ENCODE results near the gene ELAVL2. TPM values are rescaled to one million over a fixed set of nuclear protein-coding genes. Genes with fewer than 3 reads are reported as not detected.

ELAVL2 gene
- total RNA-seq, 1 donor from 2014 or later, result 0.51 TPM

DNA sequence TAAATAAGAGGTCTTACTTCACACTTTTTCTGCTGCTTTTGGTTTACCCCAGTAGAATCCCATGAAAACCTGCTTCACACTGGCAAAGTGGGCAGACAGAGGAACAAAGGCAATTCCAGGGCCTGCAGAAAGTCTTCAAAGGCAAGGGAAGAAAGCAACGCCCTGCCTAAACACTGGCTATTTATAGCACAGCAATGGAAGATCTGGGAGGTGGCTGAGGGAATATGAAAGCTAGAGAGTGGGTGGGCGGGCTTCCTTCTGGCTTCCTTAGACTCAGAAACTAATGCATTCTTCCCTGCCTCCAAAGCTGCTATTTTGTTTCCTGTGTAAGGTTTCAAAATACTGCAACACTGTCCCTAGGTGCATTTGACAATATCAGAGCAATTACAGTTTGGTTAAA lies 46.8 kb downstream of the ELAVL2 start:
- Mint-ChIP-seq H3K36me3 (ENCODE audit: unreplicated experiment) (no peaks in the 10 kb centered on the region), H3K27me3 (ENCODE audit: unreplicated experiment) (no peaks in the 10 kb centered on the region), H3K9me3 (ENCODE audit: unreplicated experiment) (no peaks in the 10 kb centered on the region), H3K4me1 (ENCODE audit: unreplicated experiment) (peaks cover 5% of the 10 kb centered on the region), H3K4me3 (ENCODE audit: unreplicated experiment) (no peak overlapping the region), H3K27ac (ENCODE audit: unreplicated experiment) (no peak overlapping the region)
- TF ChIP-seq, protein P1, sequence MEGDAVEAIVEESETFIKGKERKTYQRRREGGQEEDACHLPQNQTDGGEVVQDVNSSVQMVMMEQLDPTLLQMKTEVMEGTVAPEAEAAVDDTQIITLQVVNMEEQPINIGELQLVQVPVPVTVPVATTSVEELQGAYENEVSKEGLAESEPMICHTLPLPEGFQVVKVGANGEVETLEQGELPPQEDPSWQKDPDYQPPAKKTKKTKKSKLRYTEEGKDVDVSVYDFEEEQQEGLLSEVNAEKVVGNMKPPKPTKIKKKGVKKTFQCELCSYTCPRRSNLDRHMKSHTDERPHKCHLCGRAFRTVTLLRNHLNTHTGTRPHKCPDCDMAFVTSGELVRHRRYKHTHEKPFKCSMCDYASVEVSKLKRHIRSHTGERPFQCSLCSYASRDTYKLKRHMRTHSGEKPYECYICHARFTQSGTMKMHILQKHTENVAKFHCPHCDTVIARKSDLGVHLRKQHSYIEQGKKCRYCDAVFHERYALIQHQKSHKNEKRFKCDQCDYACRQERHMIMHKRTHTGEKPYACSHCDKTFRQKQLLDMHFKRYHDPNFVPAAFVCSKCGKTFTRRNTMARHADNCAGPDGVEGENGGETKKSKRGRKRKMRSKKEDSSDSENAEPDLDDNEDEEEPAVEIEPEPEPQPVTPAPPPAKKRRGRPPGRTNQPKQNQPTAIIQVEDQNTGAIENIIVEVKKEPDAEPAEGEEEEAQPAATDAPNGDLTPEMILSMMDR (IDR thresholded peaks at IDR 0.05), result no peak
- no peak for DNase-seq (ENCODE audit: extremely low spot score, unreplicated experiment)

- Mint-ChIP-seq H3K36me3 (ENCODE audit: unreplicated experiment) (no peaks in the 10 kb centered on the region), H3K27ac (ENCODE audit: unreplicated experiment) (no peak overlapping the region), H3K27me3 (ENCODE audit: unreplicated experiment) (no peaks in the 10 kb centered on the region), H3K4me1 (ENCODE audit: unreplicated experiment) (peaks cover 11% of the 10 kb centered on the region), H3K4me3 (ENCODE audit: unreplicated experiment) (no peak overlapping the region), H3K9me3 (ENCODE audit: unreplicated experiment) (no peaks in the 10 kb centered on the region)
- TF ChIP-seq, protein P1 (IDR thresholded peaks at IDR 0.05), result no peak
- DNase-seq (ENCODE audit: extremely low spot score, unreplicated experiment), result no peak
Measured at GRCh38 chr9:23777328-23777727, 48.7 kb downstream of the ELAVL2 start.

DNA sequence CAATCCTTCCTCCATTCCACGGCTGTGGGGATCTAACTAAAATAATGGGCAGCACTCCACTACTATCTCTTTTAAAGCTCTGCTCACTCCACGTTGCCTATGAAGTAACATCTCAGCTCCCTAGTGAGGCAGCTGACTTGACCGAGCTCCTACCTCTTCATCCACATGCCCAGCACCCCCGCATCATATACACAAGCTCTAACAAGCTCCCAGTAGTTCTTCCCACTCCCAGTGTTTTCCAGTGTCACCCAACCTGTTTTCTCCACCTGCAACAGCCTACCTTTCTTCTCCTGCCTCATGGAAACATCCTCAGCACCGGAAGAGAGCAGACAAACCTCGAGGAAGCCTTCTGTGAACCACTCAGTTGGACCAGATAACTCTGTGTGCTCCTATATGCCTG lies 50.5 kb downstream of the ELAVL2 start:
- Mint-ChIP-seq H3K9me3 (ENCODE audit: unreplicated experiment) (peaks cover 4% of the 10 kb centered on the region), H3K27me3 (ENCODE audit: unreplicated experiment) (no peaks in the 10 kb centered on the region), H3K4me1 (ENCODE audit: unreplicated experiment) (peaks cover 26% of the 10 kb centered on the region), H3K36me3 (ENCODE audit: unreplicated experiment) (no peaks in the 10 kb centered on the region), H3K4me3 (ENCODE audit: unreplicated experiment) (no peak overlapping the region), H3K27ac (ENCODE audit: unreplicated experiment) (no peak overlapping the region)
- DNase-seq (ENCODE audit: extremely low spot score, unreplicated experiment), result no peak
- TF ChIP-seq, protein P1 (IDR thresholded peaks at IDR 0.05), result no peak

DNA sequence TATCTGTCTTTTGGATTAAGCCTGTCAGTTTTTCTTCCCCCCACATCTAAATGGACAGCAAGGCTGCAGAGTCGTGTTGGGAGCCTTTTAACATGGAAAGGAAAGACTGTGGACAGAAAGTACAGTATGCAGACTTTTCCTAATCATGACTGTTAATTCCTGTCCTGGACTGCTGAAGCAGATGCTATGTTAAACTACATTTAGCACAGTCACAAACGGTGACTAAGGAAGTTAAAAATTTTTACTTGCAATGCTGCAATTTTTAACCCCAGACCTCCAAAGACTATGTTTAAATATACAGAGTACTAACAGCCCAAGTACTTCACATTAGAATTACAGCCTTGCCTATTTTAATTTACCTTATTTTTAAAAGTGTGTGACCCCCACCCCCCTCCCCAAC lies 51.8 kb downstream of the ELAVL2 start:
- no peak overlapping the region for H3K27ac Mint-ChIP-seq (ENCODE audit: unreplicated experiment)
- no peak overlapping the region for H3K4me3 Mint-ChIP-seq (ENCODE audit: unreplicated experiment)
- DNase-seq (ENCODE audit: extremely low spot score, unreplicated experiment), result no peak
- no peaks in the 10 kb centered on the region for H3K36me3 Mint-ChIP-seq (ENCODE audit: unreplicated experiment)
- H3K27me3 Mint-ChIP-seq (ENCODE audit: unreplicated experiment), result no peaks in the 10 kb centered on the region
- H3K9me3 Mint-ChIP-seq (ENCODE audit: unreplicated experiment), result peaks cover 11% of the 10 kb centered on the region
- TF ChIP-seq, protein P1 (IDR thresholded peaks at IDR 0.05), result no peak
- H3K4me1 Mint-ChIP-seq (ENCODE audit: unreplicated experiment), result peaks cover 36% of the 10 kb centered on the region

- Mint-ChIP-seq H3K36me3 (ENCODE audit: unreplicated experiment) (no peaks in the 10 kb centered on the region), H3K4me3 (ENCODE audit: unreplicated experiment) (no peak overlapping the region), H3K27ac (ENCODE audit: unreplicated experiment) (peak overlapping the region; percentile 3), H3K27me3 (ENCODE audit: unreplicated experiment) (no peaks in the 10 kb centered on the region), H3K9me3 (ENCODE audit: unreplicated experiment) (peaks cover 11% of the 10 kb centered on the region), H3K4me1 (ENCODE audit: unreplicated experiment) (peaks cover 45% of the 10 kb centered on the region)
- no peak for DNase-seq (ENCODE audit: extremely low spot score, unreplicated experiment)
- TF ChIP-seq, protein P1 (IDR thresholded peaks at IDR 0.05), result no peak
Measured at GRCh38 chr9:23772385-23772783, 53.7 kb downstream of the ELAVL2 start.

Data from osteocyte (in vitro differentiated cells).